A673 (cell line): Measurements from ENCODE around the gene TNFAIP8L1.

Experiments
- EZH2 ChIP-seq: fragments of 200-600 bp; sonication (generic); IDR thresholded peaks from 2 replicates; pipeline ENCODE4 v1.6.1; 2017; ENCODE audit warnings: borderline replicate concordance, low read depth, mild to moderate bottlenecking, mixed read lengths, antibody characterized with exemption, low read length; ENCODE audit not compliant: poor library complexity, severe bottlenecking
- TF ChIP-seq, protein P1 (sequence below): fragments of 300-800, 200-600 bp; sonication (generic); conservative IDR thresholded peaks from 2 replicates; pipeline ENCODE4 v1.5.1; 2017; ENCODE audit warnings: low read depth, mild to moderate bottlenecking, antibody characterized with exemption, low read length, moderate library complexity, mixed read lengths

DNA sequence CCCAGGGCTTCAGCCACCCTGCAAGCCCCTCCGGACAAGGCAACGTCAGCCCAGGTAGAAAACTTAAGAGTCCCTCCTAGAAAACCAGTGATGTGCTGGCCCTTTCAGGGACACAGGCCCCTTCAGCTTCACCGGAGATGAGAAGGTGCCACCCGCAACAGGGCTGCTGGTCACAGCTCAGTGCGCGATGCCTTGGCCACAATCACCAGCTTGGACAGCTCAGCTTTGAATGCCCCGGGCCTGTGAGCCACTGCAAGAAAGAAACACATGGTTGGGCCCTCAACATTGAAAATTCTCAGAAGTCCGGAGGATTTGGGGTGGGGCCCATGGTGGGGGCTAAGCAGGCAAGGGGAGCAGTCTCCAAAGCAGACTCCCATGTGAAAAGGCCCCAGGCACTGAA, 18.5 kb downstream of the TNFAIP8L1 start:
- TF ChIP-seq, protein P1, sequence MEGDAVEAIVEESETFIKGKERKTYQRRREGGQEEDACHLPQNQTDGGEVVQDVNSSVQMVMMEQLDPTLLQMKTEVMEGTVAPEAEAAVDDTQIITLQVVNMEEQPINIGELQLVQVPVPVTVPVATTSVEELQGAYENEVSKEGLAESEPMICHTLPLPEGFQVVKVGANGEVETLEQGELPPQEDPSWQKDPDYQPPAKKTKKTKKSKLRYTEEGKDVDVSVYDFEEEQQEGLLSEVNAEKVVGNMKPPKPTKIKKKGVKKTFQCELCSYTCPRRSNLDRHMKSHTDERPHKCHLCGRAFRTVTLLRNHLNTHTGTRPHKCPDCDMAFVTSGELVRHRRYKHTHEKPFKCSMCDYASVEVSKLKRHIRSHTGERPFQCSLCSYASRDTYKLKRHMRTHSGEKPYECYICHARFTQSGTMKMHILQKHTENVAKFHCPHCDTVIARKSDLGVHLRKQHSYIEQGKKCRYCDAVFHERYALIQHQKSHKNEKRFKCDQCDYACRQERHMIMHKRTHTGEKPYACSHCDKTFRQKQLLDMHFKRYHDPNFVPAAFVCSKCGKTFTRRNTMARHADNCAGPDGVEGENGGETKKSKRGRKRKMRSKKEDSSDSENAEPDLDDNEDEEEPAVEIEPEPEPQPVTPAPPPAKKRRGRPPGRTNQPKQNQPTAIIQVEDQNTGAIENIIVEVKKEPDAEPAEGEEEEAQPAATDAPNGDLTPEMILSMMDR: no peak
- TF ChIP-seq EZH2: no peak
